OCI-LY1 (cell line): ENCODE results near the gene ATP6AP1.
"Not testable (repeated sequence)": the region's sequence is repeated elsewhere in the genome, so short reads cannot be mapped to it uniquely, and the experiment has no call there.

Experiments used
- H2AFZ ChIP-seq: fragments of 200-600 bp; sonication (generic), shearing (Covaris generic); 2 replicates; pipeline ENCODE4 v1.6.0; 2014; ENCODE audit warnings: antibody characterized with exemption, mild to moderate bottlenecking, low read length
- H3F3A ChIP-seq: fragments of 200-600 bp; sonication (generic), shearing (Covaris generic); 2 replicates; pipeline ENCODE4 v1.6.0; 2014; ENCODE audit warnings: mild to moderate bottlenecking, antibody characterized with exemption, low read length, moderate library complexity; ENCODE audit not compliant: insufficient read depth
- H3K27ac ChIP-seq: fragments of 200-600 bp; sonication (generic); 2 replicates; pipeline ENCODE4 v1.5.1; 2014; ENCODE audit warnings: low read length, mixed run types, mild to moderate bottlenecking, low read depth; ENCODE audit not compliant: poor library complexity, severe bottlenecking
- H3K27me3 ChIP-seq: fragments of 200-600 bp; sonication (generic); 2 replicates; pipeline ENCODE4 v1.6.0; 2014; ENCODE audit warnings: antibody characterized with exemption, mild to moderate bottlenecking, low read length, moderate library complexity; ENCODE audit not compliant: insufficient read depth
- H3K36me3 ChIP-seq: fragments of 200-600 bp; sonication (generic); 2 replicates; pipeline ENCODE4 v1.6.1; 2014; ENCODE audit warnings: mild to moderate bottlenecking, antibody characterized with exemption, low read length, moderate library complexity, mixed read lengths; ENCODE audit not compliant: insufficient read depth
- H3K4me1 ChIP-seq: fragments of 200-600 bp; sonication (generic); 2 replicates; pipeline ENCODE4 v1.5.1; 2014; ENCODE audit warnings: mild to moderate bottlenecking, low read length, moderate library complexity; ENCODE audit not compliant: insufficient read depth, severe bottlenecking
- H3K4me2 ChIP-seq: fragments of 200-600 bp; sonication (generic), shearing (Covaris generic); 2 replicates; pipeline ENCODE4 v1.6.1; 2014; ENCODE audit warnings: low read length
- H3K4me3 ChIP-seq: fragments of 200-600 bp; sonication (generic); 2 replicates; pipeline ENCODE4 v1.5.1; 2014; ENCODE audit warnings: low read length, low read depth, mild to moderate bottlenecking, mixed read lengths; ENCODE audit not compliant: poor library complexity, severe bottlenecking
- H3K79me2 ChIP-seq: fragments of 200-600 bp; shearing (Covaris generic); 2 replicates; pipeline ENCODE4 v1.6.1; 2016; ENCODE audit warnings: mixed run types, low read length, mixed read lengths; ENCODE audit not compliant: insufficient read depth
- H3K9ac ChIP-seq: fragments of 200-600 bp; sonication (generic), shearing (Covaris generic); 2 replicates; pipeline ENCODE4 v1.6.1; 2014; ENCODE audit warnings: mild to moderate bottlenecking, low read length, mixed read lengths
- H3K9me2 ChIP-seq: fragments of 200-600 bp; sonication (generic), shearing (Covaris generic); 2 replicates; pipeline ENCODE4 v1.6.1; 2014; ENCODE audit warnings: low read depth, mild to moderate bottlenecking, low read length, mixed read lengths
- H3K9me3 ChIP-seq: fragments of 200-600 bp; shearing (Covaris generic); 2 replicates; pipeline ENCODE4 v1.6.1; 2014; ENCODE audit warnings: low read length, mixed read lengths
- H4K20me1 ChIP-seq: fragments of 200-600 bp; sonication (generic), shearing (Covaris generic); 2 replicates; pipeline ENCODE4 v1.6.0; 2016; ENCODE audit warnings: mild to moderate bottlenecking, low read length; ENCODE audit not compliant: insufficient read depth
- EZH2 ChIP-seq: fragments of 200-600 bp; sonication (generic), shearing (Covaris generic); IDR thresholded peaks from 2 replicates; pipeline ENCODE4 v1.8.0; 2017; ENCODE audit warnings: borderline replicate concordance, mixed run types, mild to moderate bottlenecking, antibody characterized with exemption, low read length, moderate library complexity, mixed read lengths
- TF ChIP-seq, protein P1 (sequence below): fragments of 200-600 bp; sonication (generic), shearing (Covaris generic); IDR thresholded peaks from 2 replicates; pipeline ENCODE4 v1.5.1; 2017; ENCODE audit warnings: mild to moderate bottlenecking, antibody characterized with exemption, low read length, moderate library complexity, mixed read lengths

ATP6AP1 gene

DNA sequence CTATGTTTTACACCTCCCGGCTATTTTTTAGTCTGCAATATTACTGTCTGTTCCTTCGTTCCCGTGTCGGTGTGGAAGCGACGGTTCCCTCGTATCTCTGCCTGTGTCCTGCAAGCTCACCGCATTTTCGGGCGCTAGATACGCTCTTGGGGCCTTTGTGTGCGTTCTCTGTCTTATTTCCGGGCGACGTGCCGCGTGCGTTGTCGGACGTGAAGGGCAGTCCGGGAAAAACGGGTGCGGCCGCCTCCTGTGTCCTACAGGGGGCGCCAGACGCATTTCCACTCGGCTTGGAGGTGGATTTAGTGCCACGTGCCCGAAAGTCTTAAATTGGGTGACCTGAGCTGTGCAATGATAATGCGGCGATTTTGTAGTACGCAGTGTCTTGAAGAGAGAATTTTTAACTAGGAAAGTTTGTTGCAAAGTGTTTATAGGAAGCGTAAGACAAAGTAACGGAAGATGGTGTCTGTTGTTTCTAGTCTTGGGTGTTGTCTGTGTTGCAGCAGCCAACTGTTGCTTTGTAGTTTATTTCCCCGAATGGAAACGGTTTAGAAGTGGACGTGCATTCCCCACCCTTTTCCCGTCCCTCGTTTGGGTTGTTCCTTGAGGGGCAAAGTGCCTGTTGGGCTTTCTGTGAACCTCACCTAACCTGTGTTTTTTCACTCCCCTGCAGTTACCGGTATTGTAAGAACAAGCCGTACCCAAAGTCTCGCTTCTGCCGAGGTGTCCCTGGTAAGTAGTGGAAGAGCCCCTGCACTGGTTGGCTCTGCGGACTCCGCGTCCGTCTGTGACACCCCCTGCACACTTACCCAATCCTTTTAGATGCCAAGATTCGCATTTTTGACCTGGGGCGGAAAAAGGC is 29.6 kb upstream of the ATP6AP1 start:
- Histone ChIP-seq H3K27me3 (no peaks in the 10 kb centered on the region), H3K4me1 (peaks cover 22% of the 10 kb centered on the region), H3K79me2 (peaks cover 3% of the 10 kb centered on the region; the same call in 1 of the 2 replicates), H3K4me3 (peak overlapping the region; percentile 99), H3F3A (peaks cover 10% of the 10 kb centered on the region), H3K9me3 (no peaks in the 10 kb centered on the region), H3K9ac (peak overlapping the region; percentile 99), H2AFZ (no peak overlapping the region), H3K36me3 (peaks cover 34% of the 10 kb centered on the region), H4K20me1 (no peaks in the 10 kb centered on the region), H3K27ac (peak overlapping the region; percentile 97), H3K4me2 (peak overlapping the region; percentile 95), H3K9me2 (no peaks in the 10 kb centered on the region)
- no peak for TF ChIP-seq EZH2
- TF ChIP-seq, protein P1, sequence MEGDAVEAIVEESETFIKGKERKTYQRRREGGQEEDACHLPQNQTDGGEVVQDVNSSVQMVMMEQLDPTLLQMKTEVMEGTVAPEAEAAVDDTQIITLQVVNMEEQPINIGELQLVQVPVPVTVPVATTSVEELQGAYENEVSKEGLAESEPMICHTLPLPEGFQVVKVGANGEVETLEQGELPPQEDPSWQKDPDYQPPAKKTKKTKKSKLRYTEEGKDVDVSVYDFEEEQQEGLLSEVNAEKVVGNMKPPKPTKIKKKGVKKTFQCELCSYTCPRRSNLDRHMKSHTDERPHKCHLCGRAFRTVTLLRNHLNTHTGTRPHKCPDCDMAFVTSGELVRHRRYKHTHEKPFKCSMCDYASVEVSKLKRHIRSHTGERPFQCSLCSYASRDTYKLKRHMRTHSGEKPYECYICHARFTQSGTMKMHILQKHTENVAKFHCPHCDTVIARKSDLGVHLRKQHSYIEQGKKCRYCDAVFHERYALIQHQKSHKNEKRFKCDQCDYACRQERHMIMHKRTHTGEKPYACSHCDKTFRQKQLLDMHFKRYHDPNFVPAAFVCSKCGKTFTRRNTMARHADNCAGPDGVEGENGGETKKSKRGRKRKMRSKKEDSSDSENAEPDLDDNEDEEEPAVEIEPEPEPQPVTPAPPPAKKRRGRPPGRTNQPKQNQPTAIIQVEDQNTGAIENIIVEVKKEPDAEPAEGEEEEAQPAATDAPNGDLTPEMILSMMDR: peak; percentile 68

DNA sequence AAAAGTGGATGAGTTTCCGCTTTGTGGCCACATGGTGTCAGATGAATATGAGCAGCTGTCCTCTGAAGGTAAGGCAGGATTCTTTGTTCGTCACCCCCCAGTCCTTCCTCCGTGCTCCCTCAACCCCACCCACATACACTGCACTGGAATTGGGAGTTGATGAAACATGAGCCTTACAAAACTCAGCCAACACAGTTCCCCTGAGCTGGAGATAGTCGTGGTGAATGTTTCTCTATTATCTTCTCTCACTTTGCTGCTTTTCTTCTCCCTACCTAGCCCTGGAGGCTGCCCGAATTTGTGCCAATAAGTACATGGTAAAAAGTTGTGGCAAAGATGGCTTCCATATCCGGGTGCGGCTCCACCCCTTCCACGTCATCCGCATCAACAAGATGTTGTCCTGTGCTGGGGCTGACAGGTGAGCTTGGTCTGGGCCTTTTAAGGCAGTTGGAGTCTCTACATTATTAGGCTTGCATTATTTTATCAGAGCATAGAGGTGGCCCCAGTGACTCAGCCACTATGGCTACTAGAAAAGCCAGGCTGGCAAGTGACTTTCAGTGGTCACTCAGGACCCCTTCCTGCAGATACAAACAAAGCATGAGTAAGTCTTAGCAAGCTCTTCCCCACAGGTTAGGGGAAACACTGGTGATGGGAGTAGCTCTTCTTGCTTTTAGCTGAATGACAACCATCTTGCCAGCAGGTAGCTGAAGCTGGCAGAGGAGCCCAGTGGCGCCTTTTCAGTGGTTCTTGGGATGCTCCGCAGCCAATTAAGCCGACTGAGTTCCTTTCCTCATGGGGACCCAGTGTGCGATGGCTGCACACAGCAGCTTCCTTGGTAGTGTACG is 28.7 kb upstream of the ATP6AP1 start:
- Histone ChIP-seq H3K4me1 (peaks cover 22% of the 10 kb centered on the region), H3K4me2 (peak overlapping the region; percentile 95), H3K27ac (peak overlapping the region; percentile 97), H3K79me2 (peaks cover 3% of the 10 kb centered on the region; the same call in 1 of the 2 replicates), H3K9me2 (no peaks in the 10 kb centered on the region), H2AFZ (no peak overlapping the region), H3K27me3 (no peaks in the 10 kb centered on the region), H3K4me3 (peak overlapping the region; percentile 99), H3K9me3 (no peaks in the 10 kb centered on the region), H3F3A (peaks cover 10% of the 10 kb centered on the region), H3K9ac (peak overlapping the region; percentile 99), H3K36me3 (peaks cover 34% of the 10 kb centered on the region), H4K20me1 (no peaks in the 10 kb centered on the region)
- no peak for TF ChIP-seq EZH2
- TF ChIP-seq, protein P1: no peak

DNA sequence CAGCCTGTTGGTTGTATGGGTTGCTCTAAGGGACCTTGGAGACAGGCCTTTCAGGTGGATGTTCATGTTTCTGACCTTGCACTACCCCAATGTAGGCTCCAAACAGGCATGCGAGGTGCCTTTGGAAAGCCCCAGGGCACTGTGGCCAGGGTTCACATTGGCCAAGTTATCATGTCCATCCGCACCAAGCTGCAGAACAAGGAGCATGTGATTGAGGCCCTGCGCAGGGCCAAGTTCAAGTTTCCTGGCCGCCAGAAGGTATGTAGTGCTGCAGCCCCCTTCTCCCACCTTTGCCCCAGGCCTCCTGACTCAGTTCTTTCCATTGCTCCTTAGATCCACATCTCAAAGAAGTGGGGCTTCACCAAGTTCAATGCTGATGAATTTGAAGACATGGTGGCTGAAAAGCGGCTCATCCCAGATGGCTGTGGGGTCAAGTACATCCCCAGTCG is 28.1 kb upstream of the ATP6AP1 start:
- H3K9ac ChIP-seq, H4K20me1 ChIP-seq, H2AFZ ChIP-seq, H3K79me2 ChIP-seq, H3K4me3 ChIP-seq, H3K9me3 ChIP-seq, H3K9me2 ChIP-seq, H3K27me3 ChIP-seq: not testable (repeated sequence)
- peaks cover 34% of the 10 kb centered on the region for H3K36me3 ChIP-seq
- peaks cover 10% of the 10 kb centered on the region for H3F3A ChIP-seq
- H3K4me1 ChIP-seq: peaks cover 22% of the 10 kb centered on the region
- H3K27ac ChIP-seq: peak overlapping the region; percentile 97
- peak overlapping the region; percentile 95; the same call in 1 of the 2 replicates for H3K4me2 ChIP-seq
